ENCODE data around the gene GNAO1.

Gene GNAO1

DNA sequence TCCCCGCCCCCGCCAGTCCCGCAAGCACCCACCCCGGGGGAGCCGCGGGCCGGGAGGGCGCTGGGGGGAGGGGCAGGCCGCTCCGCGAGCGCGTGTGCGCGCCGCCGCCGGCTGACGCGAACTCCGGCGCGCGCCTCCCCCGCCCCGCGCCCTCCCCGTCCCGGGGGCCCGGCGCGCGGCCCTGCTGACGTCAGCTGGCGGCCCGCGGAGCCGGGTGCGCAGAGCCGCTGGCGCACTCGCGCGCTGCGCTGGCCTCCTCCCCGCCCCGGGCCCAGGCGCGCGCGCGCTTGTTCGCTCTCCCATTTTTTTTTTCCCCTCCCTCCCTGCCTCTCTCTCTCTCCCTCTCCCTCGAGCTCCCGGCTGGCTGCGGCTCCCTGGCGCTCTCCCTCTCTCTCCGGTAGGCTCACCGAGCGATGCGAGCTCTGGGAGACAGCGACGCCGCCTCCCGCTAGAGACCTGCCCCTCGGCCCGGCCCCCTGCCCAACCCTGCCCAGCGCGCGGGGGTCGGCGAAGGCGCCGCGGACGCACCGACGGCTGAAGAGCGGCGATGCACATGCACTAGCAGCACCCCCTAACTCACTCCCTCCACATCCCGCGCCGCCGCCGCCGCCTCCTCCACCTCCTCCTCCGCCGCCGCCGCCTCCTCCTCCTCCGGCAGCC, at the start of gene GNAO1:
GNAO1 (plus strand) TSS at position 334 of the 660 bp plus-strand sequence. CDS start 747 bp downstream, outside the sequence.
- DNase-seq = peak; percentile 76

DNA sequence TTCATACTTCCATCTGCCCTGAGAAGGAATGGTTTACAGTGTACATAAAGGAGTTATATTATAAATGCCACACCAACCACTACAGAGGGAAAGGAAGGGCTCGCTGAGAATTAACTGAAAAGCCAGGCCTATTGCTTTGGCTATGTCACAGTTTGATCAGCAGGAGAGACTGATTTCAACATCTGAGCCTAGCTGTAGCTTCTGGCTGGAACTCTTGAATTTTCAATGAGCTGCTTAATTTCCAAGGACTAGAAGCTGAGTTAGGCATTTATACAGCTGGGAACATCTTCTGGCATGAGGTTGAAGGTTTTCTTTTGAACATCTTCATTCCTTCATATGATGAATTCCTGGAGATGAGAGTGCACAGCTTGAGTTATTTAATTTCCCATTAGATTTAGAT, 47.6 kb upstream of the GNAO1 start:
- DNase-seq = no peak

GRCh38 chr16:56145369-56145768, 45.9 kb upstream of the GNAO1 start:
- DNase-seq = no peak

DNA sequence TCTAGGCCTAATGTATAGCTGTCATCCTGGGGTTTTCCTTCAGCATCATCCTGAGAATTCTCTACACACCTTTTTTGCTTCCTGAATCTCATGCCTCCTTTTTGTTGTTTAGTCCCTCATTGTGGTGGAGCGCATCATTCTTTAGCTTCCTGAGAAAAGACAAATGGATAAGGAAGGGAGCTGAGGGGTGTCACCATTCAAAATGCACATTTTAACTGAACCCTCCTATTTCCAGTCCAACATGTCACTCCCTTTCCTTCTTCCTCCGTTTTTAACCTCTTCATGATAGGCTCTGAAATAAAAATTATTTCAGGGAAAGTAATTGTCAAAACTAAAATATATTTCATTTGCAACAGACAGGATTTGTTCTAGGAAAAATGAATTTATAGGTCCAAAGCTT, 39.7 kb upstream of the GNAO1 start:
- DNase-seq = no peak

DNA sequence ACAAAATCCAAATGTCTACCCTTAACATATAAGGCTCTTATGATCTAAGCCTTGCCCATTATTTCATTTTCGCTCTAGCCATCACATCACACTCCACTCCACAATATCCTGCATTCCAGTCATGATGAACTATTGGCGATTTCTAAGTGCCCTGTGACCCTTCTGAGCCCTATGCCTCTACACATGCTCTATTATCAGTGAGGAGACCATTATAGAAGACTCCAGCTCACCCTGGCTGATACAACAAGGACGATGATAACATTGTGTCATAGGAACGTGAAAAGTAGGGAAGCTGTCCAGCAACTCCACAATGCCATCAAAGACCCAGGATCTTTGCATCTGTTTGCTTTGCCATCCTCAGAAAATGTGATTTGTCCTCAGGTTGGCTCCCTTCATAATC, 29.6 kb upstream of the GNAO1 start:
- no peak for DNase-seq

DNA sequence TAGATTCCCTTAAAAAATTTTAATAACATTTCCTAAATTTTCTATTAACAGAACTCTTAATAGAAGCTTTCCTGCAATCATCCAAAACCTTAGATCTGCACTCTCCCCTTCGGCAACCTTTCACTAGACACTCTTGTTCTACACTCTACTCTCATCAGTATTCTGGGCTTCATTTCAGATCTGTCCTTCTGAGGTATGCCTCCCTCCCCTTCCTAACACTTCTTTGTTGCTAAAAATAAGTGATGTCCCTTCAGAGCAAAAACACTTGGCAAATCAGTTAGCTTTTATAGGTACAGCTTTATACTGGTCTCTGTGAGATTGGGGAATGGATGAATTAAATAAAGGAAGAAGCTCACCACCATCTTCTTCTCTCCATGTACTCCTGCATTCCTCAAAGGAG, 28.2 kb upstream of the GNAO1 start:
- DNase-seq = no peak

GRCh38 chr16:56163938-56164337, 27.4 kb upstream of the GNAO1 start:
- no peak for DNase-seq

GRCh38 chr16:56164636-56165035, 26.7 kb upstream of the GNAO1 start:
- DNase-seq = no peak

DNA sequence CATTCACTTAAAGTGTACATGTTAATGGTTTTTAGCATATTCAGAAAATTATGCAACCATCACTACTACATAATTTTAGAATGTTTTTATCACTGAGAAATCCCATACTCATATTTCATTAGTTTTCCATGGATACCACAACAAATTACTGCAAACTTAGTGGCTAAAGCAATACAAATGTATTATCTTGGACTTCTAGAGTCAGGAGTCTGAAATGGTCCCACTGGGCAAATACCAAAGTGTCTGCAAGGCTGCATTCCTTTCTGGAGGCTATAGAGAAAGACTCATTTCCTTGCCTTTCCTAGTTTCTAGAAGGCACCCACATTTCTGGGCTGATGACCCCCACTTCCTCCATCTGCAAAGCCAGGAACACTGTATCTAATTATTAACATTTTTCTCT, 16.9 kb upstream of the GNAO1 start:
- no peak for DNase-seq

- no peak for DNase-seq
These were observed 9.9 kb upstream of the GNAO1 start for GRCh38 chr16:56181401-56181800.

DNA sequence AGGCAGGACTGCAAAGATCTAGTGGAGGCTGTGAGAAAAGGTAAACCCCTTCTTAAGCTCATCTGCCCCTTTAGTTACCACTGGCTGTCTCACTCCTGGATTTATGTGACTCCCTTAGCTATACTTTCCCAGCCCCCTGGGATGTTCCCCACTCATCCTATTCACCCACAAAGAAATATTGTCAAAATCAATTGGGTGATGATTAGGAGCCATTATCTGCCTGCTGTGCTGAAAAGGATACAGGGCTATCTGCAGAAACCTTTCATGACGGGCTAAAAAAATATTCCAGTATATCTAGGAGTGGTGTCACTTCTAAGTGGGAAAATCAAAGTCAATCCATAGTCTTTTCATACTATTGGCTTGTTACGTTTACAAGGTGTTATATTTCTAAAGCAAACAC, 8.0 kb upstream of the GNAO1 start:
- DNase-seq = no peak

DNA sequence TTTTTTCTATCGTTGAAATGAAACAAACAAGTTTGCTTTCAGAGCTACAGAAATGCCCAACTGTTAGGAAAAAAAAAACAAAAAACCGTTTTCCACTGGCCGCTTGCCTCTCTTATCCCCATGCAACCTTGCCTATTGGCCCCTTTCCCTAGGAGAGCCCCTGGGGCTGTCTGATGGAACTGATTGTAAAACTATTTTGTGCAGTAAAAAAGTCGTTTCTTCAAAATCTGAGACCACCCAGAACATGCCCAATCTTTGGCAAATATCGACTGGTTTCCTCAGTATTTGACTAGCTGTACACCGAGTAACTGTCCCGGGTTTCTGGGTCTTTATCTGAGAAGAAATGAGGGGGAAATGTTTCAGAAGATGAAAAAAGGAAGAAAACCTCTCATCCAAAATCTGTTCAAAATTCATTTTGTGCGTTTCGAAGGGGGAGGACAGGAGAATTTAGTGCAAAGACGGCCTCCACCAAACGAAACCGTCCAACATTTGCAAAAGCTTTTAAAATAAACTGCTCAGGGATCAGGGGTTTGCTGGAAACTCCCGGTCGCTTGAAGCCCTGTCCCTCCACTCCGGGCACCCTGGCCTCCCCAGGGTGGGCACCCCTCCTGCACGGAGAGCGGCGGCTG, 1.1 kb upstream of the GNAO1 start:
- DNase-seq = no peak

GRCh38 chr16:56190677-56191155, 573 bp upstream of the GNAO1 start:
- no peak for DNase-seq

- DNase-seq = peak; percentile 20
These were observed 746 bp downstream of the GNAO1 start for GRCh38 chr16:56191835-56192634.

DNA sequence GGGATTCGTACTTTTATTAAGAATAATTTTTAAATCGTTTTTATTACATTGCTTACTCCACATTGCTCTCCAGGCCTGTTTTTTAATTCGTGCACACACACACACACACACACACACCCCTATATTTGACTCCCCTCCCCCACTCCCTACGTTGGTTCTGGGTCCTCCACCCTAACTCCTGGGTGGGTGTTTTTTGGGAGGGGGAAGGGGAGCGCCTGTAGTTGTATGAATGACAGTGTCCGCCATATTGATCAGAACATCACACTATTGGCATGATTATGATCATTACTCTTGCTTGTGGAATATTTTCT, 1.3 kb downstream of the GNAO1 start:
- DNase-seq = no peak

DNA sequence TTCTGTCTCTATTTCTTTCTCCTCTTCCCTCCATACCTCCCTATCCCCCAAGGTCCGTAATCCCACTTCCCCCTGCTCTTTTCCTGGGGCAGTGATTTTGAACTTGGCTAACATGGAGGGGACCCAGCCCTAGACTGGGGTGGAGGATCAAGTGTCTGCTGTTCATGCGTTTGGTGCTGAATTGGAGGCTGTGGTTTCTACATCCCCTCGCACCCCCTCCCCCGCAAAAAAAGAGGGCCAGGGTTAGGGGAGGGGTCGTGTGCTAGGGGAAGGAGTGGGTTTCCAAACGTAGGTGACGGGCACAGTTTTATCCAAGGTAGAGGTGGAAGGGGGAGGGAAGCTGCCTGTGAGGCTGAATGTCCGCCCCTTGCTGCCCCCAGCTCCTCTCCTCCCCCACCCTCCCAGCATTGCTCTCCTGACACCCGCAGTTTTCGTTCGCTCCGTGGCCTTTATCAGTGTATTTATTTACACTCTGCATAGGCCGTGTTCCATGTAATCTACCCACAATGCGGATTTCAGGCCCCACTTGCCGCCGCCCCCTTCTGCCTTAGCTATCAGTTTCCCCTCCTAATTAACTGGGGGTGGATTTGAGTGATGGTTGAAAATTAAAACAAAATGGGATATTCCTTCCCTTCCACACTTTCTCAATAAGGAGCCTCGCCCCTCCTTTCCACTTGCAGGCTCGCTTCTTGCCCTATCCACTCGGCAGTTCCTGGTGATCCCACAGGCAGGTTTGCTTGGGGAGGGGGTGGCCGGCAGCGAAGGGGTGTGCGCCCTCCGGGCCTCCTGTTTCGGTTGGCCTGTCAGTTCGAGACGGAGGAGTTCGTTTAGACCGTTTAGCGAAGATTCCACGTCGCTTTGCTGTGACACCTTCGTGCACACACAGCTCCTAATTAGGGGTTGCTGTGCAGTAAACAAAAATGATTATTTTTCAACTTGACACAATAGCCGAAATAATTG, 2.0 kb downstream of the GNAO1 start:
- DNase-seq = no peak

- DNase-seq = peak; percentile 90
These were observed 2.9 kb downstream of the GNAO1 start for GRCh38 chr16:56193951-56194726.

DNA sequence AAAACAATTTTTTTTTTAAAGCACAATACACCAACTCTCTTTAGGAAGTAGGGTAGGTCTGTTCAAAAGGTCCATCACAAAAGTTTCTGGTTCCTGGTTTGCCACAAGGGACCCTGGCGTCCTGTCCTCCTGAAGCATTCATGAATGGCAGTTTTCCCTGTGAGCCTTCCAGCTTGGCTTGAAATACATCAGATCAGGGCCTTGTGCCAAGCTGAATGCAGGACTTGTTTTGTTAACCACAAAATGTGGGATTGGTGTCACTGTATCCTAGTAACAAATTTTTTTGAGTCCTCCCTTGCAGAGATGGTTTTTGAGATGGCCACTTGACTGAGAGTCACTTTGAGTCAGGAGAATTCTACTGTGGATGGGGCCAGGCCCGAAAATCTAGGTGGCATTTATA, 3.9 kb downstream of the GNAO1 start:
- DNase-seq = peak; percentile 59

- no peak for DNase-seq
These were observed 5.1 kb downstream of the GNAO1 start for GRCh38 chr16:56196381-56196780.

- DNase-seq = no peak
These were observed 6.1 kb downstream of the GNAO1 start for GRCh38 chr16:56197192-56197992.

Measured in NCI-H1092 (cell line).